B cell (primary cell): ENCODE results near the gene UBR4. TPM values are rescaled to one million over a fixed set of nuclear protein-coding genes. Genes with fewer than 3 reads are reported as not detected.

Source experiments
- ATAC-seq: fragments of 200-7000 bp; cut with Tn5 transposase; one replicate; pipeline ENCODE4 v1.10.0; 2021; ENCODE audit warnings: low read depth, mild to moderate bottlenecking, moderate number of reproducible peaks, moderate library complexity
- CTCF ChIA-PET: fragments of 350-600 bp; sonication (Branson Sonifier 250); formaldehyde crosslinking; loops from one replicate; lab custom pipeline; 2021; ENCODE audit warnings: antibody characterized with exemption, inconsistent platforms; lab: Charles Lee
- POLR2A ChIA-PET: fragments of 350-600 bp; sonication (Branson Sonifier 250); formaldehyde crosslinking; loops from one replicate; lab custom pipeline; 2021; ENCODE audit warnings: antibody characterized with exemption; lab: Charles Lee
- DNase-seq: peaks from one replicate; pipeline ENCODE4 v3.0.0; 2013
- H2AFZ ChIP-seq: 2 replicates; pipeline ENCODE4 v1.6.1; 2012; ENCODE audit warnings: mild to moderate bottlenecking, low read depth, low read length; ENCODE audit not compliant: insufficient read depth, poor library complexity, severe bottlenecking
- H3K27ac ChIP-seq, 2 donors: 1 replicate in 1 of 2; 2 replicates in 1 of 2; pipeline ENCODE4 v1.5.1; 2012 to 2013; ENCODE audit warnings: low read length in 2 of 2, mild to moderate bottlenecking in 2 of 2, moderate library complexity in 1 of 2
- H3K27me3 ChIP-seq, 4 experiments: fragments of 200-600 bp in 1 of 4; sonication (generic) in 1 of 4; replicated peaks in 1 of 4; 1 replicate in 2 of 4; 2 replicates in 2 of 4; pipeline versions ENCODE4 v1.6.1 to v1.7.0; 2013 to 2016; ENCODE audit warnings: low read length in 3 of 4, mild to moderate bottlenecking in 2 of 4, mixed read lengths in 1 of 4, moderate library complexity in 1 of 4; ENCODE audit not compliant: insufficient read depth in 4 of 4, control insufficient read depth in 3 of 4; ENCODE audit errors: control extremely low read depth in 1 of 4
- H3K36me3 ChIP-seq, 2 experiments: replicated peaks in 1 of 2; 1 replicate in 1 of 2; 2 replicates in 1 of 2; pipeline versions ENCODE4 v1.6.1 to v1.7.1; 2013; ENCODE audit warnings: low read length in 1 of 2; ENCODE audit not compliant: insufficient read depth in 2 of 2, control insufficient read depth in 1 of 2; ENCODE audit errors: control extremely low read depth in 1 of 2, extremely low read depth in 1 of 2
- H3K4me1 ChIP-seq, 2 donors: fragments of 200-600 bp in 1 of 2; sonication (generic) in 1 of 2; 1 replicate in 1 of 2; 2 replicates in 1 of 2; pipeline versions ENCODE4 v1.5.1 to v1.6.1; 2013 to 2017; ENCODE audit warnings: low read length in 2 of 2; ENCODE audit not compliant: control insufficient read depth in 2 of 2, insufficient read depth in 2 of 2
- H3K4me2 ChIP-seq: replicated peaks from 2 replicates; pipeline ENCODE3; 2012; ENCODE audit warnings: mild to moderate bottlenecking, low read depth, low read length; ENCODE audit not compliant: poor library complexity, severe bottlenecking
- H3K4me3 ChIP-seq, 5 experiments: fragments of 200-600 bp in 1 of 5; sonication (generic) in 1 of 5; 1 replicate in 3 of 5; 2 replicates in 2 of 5; pipeline versions ENCODE4 v1.5.1 to v1.7.0; 2011 to 2016; ENCODE audit warnings: low read length in 4 of 5, mild to moderate bottlenecking in 4 of 5, low read depth in 2 of 5, control low read depth in 1 of 5, moderate library complexity in 1 of 5; ENCODE audit not compliant: insufficient read depth in 1 of 5; ENCODE audit errors: control extremely low read depth in 1 of 5, extremely low read depth in 1 of 5
- H3K79me2 ChIP-seq: fragments of 200-600 bp; sonication (generic); one replicate; pipeline ENCODE4 v1.6.0; 2016; ENCODE audit warnings: low read length; ENCODE audit not compliant: control insufficient read depth, insufficient read depth
- H3K9ac ChIP-seq: fragments of 200-600 bp; sonication (generic); 2 replicates; pipeline ENCODE4 v1.6.1; 2017; ENCODE audit warnings: mild to moderate bottlenecking, low read length, moderate library complexity
- H3K9me3 ChIP-seq, 3 donors: one replicate each; pipeline versions ENCODE4 v1.6.1 to v1.7.1; 2013; ENCODE audit warnings: low read length in 2 of 3; ENCODE audit not compliant: control insufficient read depth in 2 of 3, insufficient read depth in 1 of 3; ENCODE audit errors: control extremely low read depth in 1 of 3
- H4K20me1 ChIP-seq: 2 replicates; pipeline ENCODE4 v1.6.0; 2012; ENCODE audit warnings: mild to moderate bottlenecking, low read length; ENCODE audit not compliant: insufficient read depth, control insufficient read depth, poor library complexity, severe bottlenecking
- H3K27ac Mint-ChIP-seq: one replicate; pipeline ENCODE4 v1.8.0; 2021; ENCODE audit warnings: mixed read lengths
- H3K27me3 Mint-ChIP-seq: one replicate; pipeline ENCODE4 v1.8.0; 2021; ENCODE audit warnings: mixed read lengths
- H3K4me1 Mint-ChIP-seq: one replicate; pipeline ENCODE4 v1.8.0; 2021; ENCODE audit warnings: mixed read lengths
- H3K4me3 Mint-ChIP-seq: one replicate; pipeline ENCODE4 v1.8.0; 2021; ENCODE audit warnings: mixed read lengths
- H3K9me3 Mint-ChIP-seq: one replicate; pipeline ENCODE4 v1.8.0; 2022; ENCODE audit warnings: mixed read lengths; ENCODE audit not compliant: insufficient read depth
- EZH2 ChIP-seq: IDR thresholded peaks from 2 replicates; pipeline ENCODE4 v1.6.1; 2012; ENCODE audit warnings: borderline replicate concordance, low read depth, mild to moderate bottlenecking, moderate library complexity, low read length; ENCODE audit not compliant: insufficient read depth, poor library complexity, severe bottlenecking
- WGBS: methylation state at CpG from one replicate; pipeline ENCODE4 v1.1.5; 2013; ENCODE audit warnings: missing lambda C conversion rate; ENCODE audit not compliant: insufficient coverage; 5-methylcytosine and 5-hydroxymethylcytosine counted together
- intact Hi-C: fragments of 100-400 bp; cut with micrococcal nuclease; formaldehyde crosslinking; loops from one replicate; pipeline ENCODE4 v1.10.0; 2022
- polyA plus RNA-seq: library from polyadenylated mRNA; depleted of rRNA; stranded (reverse); fragments of >200 nt; gene quantifications from 2 replicates; pipeline ENCODE4 v1.2.3, GENCODE V29; 2012
- total RNA-seq, 2 donors: library from RNA; stranded (reverse); fragments of 120-200 nt in 1 of 2; gene quantifications; 1 replicate in 1 of 2; 2 replicates in 1 of 2; pipeline versions ENCODE4 v1.2.3 to v1.2.4, GENCODE V29; 2013 to 2022
- TF ChIP-seq, protein P1 (sequence below): fragments of 200-600 bp; IDR thresholded peaks from one replicate; pipeline ENCODE4 v1.8.0; 2022; ENCODE audit warnings: antibody characterized with exemption, mild to moderate bottlenecking

UBR4 gene
- total and polyA plus RNA-seq, 2 donors (not counting 1 experiment from before 2014, with no cell fraction given): 90.0 to 190 TPM

DNA sequence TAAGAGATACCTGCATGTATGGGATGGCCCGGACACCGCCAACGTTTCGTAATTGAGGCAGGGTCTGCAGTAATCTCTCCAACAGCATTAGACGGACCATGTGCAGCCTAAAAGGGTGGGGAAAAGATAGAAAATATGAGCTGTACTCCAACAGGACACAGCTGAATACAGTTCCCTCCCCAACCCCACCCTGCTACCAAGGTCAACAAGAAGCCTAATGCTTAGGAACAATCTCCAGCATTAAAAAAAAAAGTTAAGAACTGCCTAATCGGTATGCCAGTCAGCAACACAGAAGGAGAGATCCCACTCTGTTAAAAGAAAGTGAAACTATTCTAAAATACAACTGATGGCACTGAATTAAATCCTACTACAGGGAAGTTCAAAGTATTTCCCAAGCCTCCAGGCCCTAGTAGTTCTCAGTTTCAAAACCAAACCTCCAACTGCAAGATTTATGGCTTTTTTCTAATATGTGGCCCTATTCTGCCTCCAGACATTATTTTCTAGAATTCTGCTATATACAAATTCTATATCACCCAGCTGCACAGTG, 81.0 kb downstream of the UBR4 start:
- H3K27ac ChIP-seq: no peak overlapping the region
- H3K9me3 ChIP-seq: peaks cover 0 to 5% (median 4%) of the 10 kb centered on the region in 3 donors
- H3K4me3 Mint-ChIP-seq: no peak overlapping the region
- H4K20me1 ChIP-seq: no peaks in the 10 kb centered on the region
- peaks cover 4% of the 10 kb centered on the region for H3K4me1 Mint-ChIP-seq
- H3K27me3 ChIP-seq: no peaks in the 10 kb centered on the region
- H2AFZ ChIP-seq: no peak overlapping the region
- H3K9me3 Mint-ChIP-seq: peaks cover 3% of the 10 kb centered on the region
- H3K27me3 Mint-ChIP-seq: no peaks in the 10 kb centered on the region
- ChIA-PET CTCF (interaction anchor here (1.2 kb wide), 1 partner anchor 15 kb away, joined by 4 read pairs; no protein-coding TSS in a partner anchor), POLR2A (no interaction called here)
- no peak for TF ChIP-seq EZH2
- TF ChIP-seq, protein P1, sequence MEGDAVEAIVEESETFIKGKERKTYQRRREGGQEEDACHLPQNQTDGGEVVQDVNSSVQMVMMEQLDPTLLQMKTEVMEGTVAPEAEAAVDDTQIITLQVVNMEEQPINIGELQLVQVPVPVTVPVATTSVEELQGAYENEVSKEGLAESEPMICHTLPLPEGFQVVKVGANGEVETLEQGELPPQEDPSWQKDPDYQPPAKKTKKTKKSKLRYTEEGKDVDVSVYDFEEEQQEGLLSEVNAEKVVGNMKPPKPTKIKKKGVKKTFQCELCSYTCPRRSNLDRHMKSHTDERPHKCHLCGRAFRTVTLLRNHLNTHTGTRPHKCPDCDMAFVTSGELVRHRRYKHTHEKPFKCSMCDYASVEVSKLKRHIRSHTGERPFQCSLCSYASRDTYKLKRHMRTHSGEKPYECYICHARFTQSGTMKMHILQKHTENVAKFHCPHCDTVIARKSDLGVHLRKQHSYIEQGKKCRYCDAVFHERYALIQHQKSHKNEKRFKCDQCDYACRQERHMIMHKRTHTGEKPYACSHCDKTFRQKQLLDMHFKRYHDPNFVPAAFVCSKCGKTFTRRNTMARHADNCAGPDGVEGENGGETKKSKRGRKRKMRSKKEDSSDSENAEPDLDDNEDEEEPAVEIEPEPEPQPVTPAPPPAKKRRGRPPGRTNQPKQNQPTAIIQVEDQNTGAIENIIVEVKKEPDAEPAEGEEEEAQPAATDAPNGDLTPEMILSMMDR: no peak
- H3K4me1 ChIP-seq: no peaks in the 10 kb centered on the region
- intact Hi-C loops: no loop called here
- peaks cover 24 to 88% of the 10 kb centered on the region in 2 experiments for H3K36me3 ChIP-seq
- no peak overlapping the region for H3K9ac ChIP-seq
- H3K4me2 ChIP-seq: no peak overlapping the region
- H3K79me2 ChIP-seq: no peaks in the 10 kb centered on the region
- DNase-seq: no peak
- H3K4me3 ChIP-seq: no peak overlapping the region
- ATAC-seq: no peak
- 100% methylated on average over 4 of the region's 6 CpGs for WGBS
- no peak overlapping the region for H3K27ac Mint-ChIP-seq

GRCh38 chr1:19124273-19124672, 85.8 kb downstream of the UBR4 start:
- no peak overlapping the region for H3K4me3 Mint-ChIP-seq
- no peaks in the 10 kb centered on the region for H3K27me3 ChIP-seq
- ATAC-seq: no peak
- H3K4me1 Mint-ChIP-seq: peaks cover 4% of the 10 kb centered on the region
- H4K20me1 ChIP-seq: no peaks in the 10 kb centered on the region
- no peak overlapping the region for H2AFZ ChIP-seq
- H3K36me3 ChIP-seq: peaks cover 18 to 99% of the 10 kb centered on the region in 2 experiments
- H3K4me2 ChIP-seq: no peak overlapping the region
- intact Hi-C loops: no loop called here
- no peak overlapping the region for H3K27ac Mint-ChIP-seq
- no peak overlapping the region for H3K9ac ChIP-seq
- no peaks in the 10 kb centered on the region for H3K9me3 ChIP-seq
- H3K79me2 ChIP-seq: no peaks in the 10 kb centered on the region
- DNase-seq: no peak
- H3K4me3 ChIP-seq: no peak overlapping the region
- H3K27ac ChIP-seq: no peak overlapping the region
- ChIA-PET POLR2A (no interaction called here), CTCF (no interaction called here)
- TF ChIP-seq, protein P1: no peak
- no peak for TF ChIP-seq EZH2
- WGBS: 10% methylated on average over 1 of the region's 5 CpGs
- no peaks in the 10 kb centered on the region for H3K4me1 ChIP-seq
- no peaks in the 10 kb centered on the region for H3K9me3 Mint-ChIP-seq
- H3K27me3 Mint-ChIP-seq: no peaks in the 10 kb centered on the region
